KMS-11 (cell line): ENCODE results near the gene BTBD3.

ENCODE experiments used
- H2AFZ ChIP-seq: fragments of 200-600 bp; sonication (generic); 2 replicates; pipeline ENCODE4 v1.6.1; 2016; ENCODE audit warnings: antibody characterized with exemption, mixed run types, low read depth
- H3K27ac ChIP-seq: fragments of 200-600 bp; sonication (generic); 2 replicates; pipeline ENCODE4 v1.6.1; 2016; ENCODE audit warnings: mild to moderate bottlenecking, mixed run types
- H3K27me3 ChIP-seq: fragments of 200-600 bp; sonication (generic); 2 replicates; pipeline ENCODE4 v1.6.1; 2017; ENCODE audit warnings: mild to moderate bottlenecking, low read depth, mixed run types, moderate library complexity; ENCODE audit not compliant: insufficient read depth
- H3K36me3 ChIP-seq: fragments of 200-600 bp; sonication (generic); 2 replicates; pipeline ENCODE4 v1.6.1; 2017; ENCODE audit warnings: mild to moderate bottlenecking, mixed run types; ENCODE audit not compliant: insufficient read depth
- H3K4me1 ChIP-seq: fragments of 200-600 bp; sonication (generic); 2 replicates; pipeline ENCODE4 v1.6.1; 2016; ENCODE audit warnings: mild to moderate bottlenecking, low read depth, mixed run types; ENCODE audit not compliant: poor library complexity, severe bottlenecking
- H3K4me2 ChIP-seq: fragments of 200-600 bp; sonication (generic); 2 replicates; pipeline ENCODE4 v1.7.0; 2016; ENCODE audit warnings: mild to moderate bottlenecking, mixed run types
- H3K4me3 ChIP-seq: fragments of 200-600 bp; sonication (generic); IDR thresholded peaks from 2 replicates; pipeline ENCODE4 v1.6.1; 2017; ENCODE audit warnings: low read depth, low read length, mixed read lengths; ENCODE audit not compliant: insufficient read depth
- H3K79me2 ChIP-seq: fragments of 200-600 bp; sonication (generic); 2 replicates; pipeline ENCODE4 v1.6.1; 2016; ENCODE audit warnings: low read depth, mixed run types; ENCODE audit not compliant: insufficient read depth
- H3K9ac ChIP-seq: fragments of 200-600 bp; sonication (generic); 2 replicates; pipeline ENCODE4 v1.6.1; 2016; ENCODE audit warnings: mild to moderate bottlenecking, mixed run types
- H4K20me1 ChIP-seq: fragments of 200-600 bp; sonication (generic); 2 replicates; pipeline ENCODE4 v1.6.1; 2016; ENCODE audit warnings: mild to moderate bottlenecking, mixed run types; ENCODE audit not compliant: insufficient read depth
- TF ChIP-seq, protein P1 (sequence below): fragments of 200-600 bp; sonication (generic); conservative IDR thresholded peaks from 2 replicates; pipeline ENCODE4 v1.6.1; 2017; ENCODE audit warnings: low read depth, mild to moderate bottlenecking, antibody characterized with exemption, low read length, moderate library complexity, mixed read lengths

Gene BTBD3

DNA sequence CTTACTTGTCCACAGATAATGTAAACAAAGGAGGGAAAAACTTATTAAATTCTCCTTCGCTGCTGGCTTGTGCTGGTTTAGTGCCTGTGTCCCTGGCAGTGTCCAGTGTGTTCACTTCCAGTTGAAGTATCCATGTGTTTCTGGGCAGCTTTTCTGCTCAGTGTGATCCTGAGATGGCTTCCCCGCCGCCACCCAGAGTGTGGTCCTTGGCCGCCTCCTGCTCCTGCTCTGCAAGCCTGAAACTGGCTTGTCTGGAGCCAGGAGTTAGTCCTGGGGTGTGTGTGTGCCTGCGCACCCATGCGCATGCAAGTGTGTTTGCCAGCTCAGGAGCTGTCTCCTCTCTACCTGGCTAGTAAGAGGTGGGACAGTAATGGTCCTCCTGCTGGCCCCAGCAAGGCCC, 7.2 kb downstream of the BTBD3 start:
- H3K27ac ChIP-seq: no peak overlapping the region
- H2AFZ ChIP-seq: no peak overlapping the region
- TF ChIP-seq, protein P1, sequence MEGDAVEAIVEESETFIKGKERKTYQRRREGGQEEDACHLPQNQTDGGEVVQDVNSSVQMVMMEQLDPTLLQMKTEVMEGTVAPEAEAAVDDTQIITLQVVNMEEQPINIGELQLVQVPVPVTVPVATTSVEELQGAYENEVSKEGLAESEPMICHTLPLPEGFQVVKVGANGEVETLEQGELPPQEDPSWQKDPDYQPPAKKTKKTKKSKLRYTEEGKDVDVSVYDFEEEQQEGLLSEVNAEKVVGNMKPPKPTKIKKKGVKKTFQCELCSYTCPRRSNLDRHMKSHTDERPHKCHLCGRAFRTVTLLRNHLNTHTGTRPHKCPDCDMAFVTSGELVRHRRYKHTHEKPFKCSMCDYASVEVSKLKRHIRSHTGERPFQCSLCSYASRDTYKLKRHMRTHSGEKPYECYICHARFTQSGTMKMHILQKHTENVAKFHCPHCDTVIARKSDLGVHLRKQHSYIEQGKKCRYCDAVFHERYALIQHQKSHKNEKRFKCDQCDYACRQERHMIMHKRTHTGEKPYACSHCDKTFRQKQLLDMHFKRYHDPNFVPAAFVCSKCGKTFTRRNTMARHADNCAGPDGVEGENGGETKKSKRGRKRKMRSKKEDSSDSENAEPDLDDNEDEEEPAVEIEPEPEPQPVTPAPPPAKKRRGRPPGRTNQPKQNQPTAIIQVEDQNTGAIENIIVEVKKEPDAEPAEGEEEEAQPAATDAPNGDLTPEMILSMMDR: no peak
- H3K4me1 ChIP-seq: peaks cover 29% of the 10 kb centered on the region
- H3K4me3 ChIP-seq: no peak overlapping the region
- H4K20me1 ChIP-seq: no peaks in the 10 kb centered on the region
- H3K4me2 ChIP-seq: no peak overlapping the region
- no peaks in the 10 kb centered on the region for H3K27me3 ChIP-seq
- H3K79me2 ChIP-seq: peaks cover 35% of the 10 kb centered on the region
- no peaks in the 10 kb centered on the region for H3K36me3 ChIP-seq
- no peak overlapping the region for H3K9ac ChIP-seq

DNA sequence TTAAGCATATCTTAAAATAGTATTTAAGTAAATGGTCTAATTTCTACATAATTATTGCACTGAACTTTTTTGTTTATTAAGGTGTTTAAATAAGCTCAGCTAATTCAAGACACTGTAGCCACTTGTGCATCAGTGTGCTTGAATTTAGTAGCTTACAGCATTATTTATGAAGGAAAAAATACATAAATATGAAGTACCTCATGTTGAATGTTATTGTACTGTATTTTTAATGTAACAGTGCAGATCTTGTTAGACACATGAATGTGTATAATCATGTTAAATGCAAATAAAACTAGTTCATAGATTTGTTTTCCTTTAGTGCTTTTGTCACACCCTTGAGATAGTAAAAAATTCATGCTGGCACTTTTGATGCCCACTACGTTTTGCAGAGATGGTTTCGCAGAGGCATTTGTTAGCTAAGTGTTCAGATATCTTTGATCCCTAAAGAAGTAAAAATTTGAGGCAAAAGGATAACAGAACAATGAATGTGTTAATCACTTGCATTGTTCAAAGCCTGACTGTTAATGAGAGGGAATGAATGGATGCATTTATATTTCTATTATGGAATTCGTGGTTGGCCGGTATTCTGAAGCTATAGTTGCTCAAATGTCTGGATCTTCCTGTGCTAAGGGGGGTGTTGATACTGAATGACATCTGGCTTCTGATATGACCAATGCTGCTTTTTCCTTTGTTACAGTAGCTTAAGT, 8.8 kb downstream of the BTBD3 start:
- Histone ChIP-seq H4K20me1 (no peaks in the 10 kb centered on the region), H3K4me3 (no peak overlapping the region), H3K27me3 (no peaks in the 10 kb centered on the region), H3K9ac (no peak overlapping the region), H3K4me2 (no peak overlapping the region), H3K4me1 (peaks cover 19% of the 10 kb centered on the region), H3K27ac (no peak overlapping the region), H3K36me3 (no peaks in the 10 kb centered on the region), H3K79me2 (peaks cover 20% of the 10 kb centered on the region), H2AFZ (no peak overlapping the region)
- TF ChIP-seq, protein P1: no peak

DNA sequence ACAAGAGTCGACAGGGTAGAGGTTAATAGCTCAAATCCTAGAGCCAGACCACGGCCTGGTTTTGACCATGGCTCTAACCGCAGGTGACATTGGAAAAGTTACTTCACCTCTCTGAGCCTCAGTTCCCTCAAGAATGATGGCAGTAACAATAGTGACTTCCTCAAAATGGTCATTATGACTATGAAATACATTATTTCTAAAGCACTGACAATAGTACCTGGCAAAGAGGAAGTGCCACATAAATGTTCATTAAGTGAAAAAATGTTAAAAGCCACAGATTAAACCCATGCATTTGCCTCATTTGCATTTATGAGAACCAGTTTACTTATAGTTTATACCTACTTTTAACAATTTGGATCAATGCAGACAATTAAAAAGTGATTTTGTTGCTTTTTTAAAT, 12.3 kb downstream of the BTBD3 start:
- no peak overlapping the region for H3K4me2 ChIP-seq
- no peaks in the 10 kb centered on the region for H3K36me3 ChIP-seq
- TF ChIP-seq, protein P1: no peak
- no peak overlapping the region for H3K27ac ChIP-seq
- H3K4me1 ChIP-seq: peaks cover 7% of the 10 kb centered on the region
- no peaks in the 10 kb centered on the region for H3K79me2 ChIP-seq
- no peaks in the 10 kb centered on the region for H4K20me1 ChIP-seq
- H3K9ac ChIP-seq: no peak overlapping the region
- H3K4me3 ChIP-seq: no peak overlapping the region
- H2AFZ ChIP-seq: no peak overlapping the region
- H3K27me3 ChIP-seq: no peaks in the 10 kb centered on the region

DNA sequence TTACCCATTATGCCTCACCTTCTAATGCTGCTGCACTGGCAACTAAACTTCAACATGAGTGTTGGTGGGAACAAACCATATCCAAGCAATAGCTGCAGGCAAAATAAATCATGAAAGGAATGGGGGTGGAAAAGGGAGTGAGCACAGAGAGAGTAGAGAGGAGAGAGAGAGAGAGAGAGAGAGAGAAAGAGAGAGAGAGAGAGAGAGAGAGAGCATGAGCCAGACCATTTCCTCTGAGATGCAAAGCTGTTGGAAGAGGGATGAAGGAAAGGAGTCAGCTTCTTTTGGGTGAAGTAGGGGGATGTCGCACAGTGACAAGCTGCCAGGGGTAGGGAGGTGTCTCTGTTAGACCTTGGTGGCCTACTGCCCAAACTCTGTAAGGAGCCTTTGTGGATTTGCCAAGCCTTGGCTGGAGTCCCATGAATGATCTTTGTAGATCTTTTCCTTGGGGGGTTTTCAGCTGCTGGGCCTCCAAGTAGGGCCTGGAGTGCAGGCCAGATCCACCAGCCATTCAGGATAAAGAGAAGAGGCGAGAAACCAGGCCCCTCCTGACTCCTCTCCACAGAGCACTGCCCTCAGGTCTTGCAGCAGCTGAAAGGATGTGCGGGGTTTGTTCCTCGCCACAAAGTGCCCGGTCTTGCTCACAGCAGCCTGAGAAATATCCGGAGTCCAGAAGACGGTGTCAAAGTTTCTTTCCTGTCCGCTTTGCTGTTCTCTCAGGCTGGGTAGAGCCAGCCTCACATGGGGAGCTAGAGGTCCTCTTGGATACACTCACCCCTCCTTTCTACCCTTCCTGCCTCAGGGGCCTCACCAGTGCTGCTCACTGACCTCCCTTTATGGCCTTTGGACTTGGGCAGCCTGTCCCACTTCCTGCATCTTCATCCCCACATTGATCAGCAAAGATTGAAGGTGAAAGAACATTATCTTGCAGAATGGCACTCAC, 17.8 kb downstream of the BTBD3 start:
- no peaks in the 10 kb centered on the region for H4K20me1 ChIP-seq
- H3K27ac ChIP-seq: no peak overlapping the region
- no peaks in the 10 kb centered on the region for H3K4me1 ChIP-seq
- no peak overlapping the region for H3K9ac ChIP-seq
- no peaks in the 10 kb centered on the region for H3K36me3 ChIP-seq
- H3K79me2 ChIP-seq: no peaks in the 10 kb centered on the region
- H3K27me3 ChIP-seq: no peaks in the 10 kb centered on the region
- no peak overlapping the region for H3K4me2 ChIP-seq
- TF ChIP-seq, protein P1: no peak
- no peak overlapping the region for H3K4me3 ChIP-seq
- no peak overlapping the region for H2AFZ ChIP-seq
